ENCODE results near the gene C12orf57. TPM values are rescaled to one million over a fixed set of nuclear protein-coding genes. Genes with fewer than 3 reads are reported as not detected.

C12orf57 gene
- total RNA-seq, 1 donor from 2014 or later, result 225 TPM

DNA sequence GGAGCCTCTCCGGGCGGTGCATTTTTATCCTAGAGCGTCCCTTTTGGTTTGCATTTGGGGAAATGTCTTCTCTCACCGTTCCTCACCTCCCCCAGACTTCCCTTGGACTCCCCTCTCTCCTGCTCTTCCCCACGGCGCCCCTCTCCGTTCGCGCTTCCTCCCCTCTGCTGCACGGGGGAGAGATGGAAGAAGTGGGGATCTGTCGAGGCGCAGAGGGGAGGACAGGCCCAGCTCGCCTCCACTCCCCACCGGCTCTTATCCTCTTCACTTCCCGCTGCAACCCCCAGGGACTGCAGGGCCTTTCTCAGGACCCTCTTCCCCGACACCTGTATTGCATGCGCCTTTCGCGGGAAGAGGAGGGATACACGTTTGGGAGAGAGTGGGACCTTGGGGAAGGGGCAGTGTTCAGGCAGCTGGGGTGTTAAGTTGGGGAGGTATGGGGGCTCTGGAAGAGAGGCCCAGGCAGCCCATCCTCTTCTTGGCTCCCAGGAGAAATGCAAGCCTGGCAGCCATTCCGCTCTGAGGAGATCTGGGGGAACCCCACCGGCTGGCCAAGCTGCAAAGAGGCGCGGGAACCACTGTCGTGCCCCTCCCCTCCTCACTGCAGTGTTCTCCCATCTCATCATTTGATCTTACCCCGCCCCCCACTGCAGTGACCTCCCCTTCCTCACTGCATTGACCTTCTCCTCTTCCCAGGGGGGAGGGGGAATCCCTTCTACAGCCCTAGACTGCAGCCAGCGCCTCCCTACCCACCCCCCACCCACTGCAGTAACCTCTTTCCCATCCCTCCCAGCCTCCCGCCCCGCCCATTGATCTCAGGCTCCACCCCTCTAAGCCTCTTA, 28.7 kb upstream of the C12orf57 start:
- H3K27me3 Mint-ChIP-seq (ENCODE audit: unreplicated experiment), result peaks cover 23% of the 10 kb centered on the region
- DNase-seq (ENCODE audit: low spot score), result no peak

DNA sequence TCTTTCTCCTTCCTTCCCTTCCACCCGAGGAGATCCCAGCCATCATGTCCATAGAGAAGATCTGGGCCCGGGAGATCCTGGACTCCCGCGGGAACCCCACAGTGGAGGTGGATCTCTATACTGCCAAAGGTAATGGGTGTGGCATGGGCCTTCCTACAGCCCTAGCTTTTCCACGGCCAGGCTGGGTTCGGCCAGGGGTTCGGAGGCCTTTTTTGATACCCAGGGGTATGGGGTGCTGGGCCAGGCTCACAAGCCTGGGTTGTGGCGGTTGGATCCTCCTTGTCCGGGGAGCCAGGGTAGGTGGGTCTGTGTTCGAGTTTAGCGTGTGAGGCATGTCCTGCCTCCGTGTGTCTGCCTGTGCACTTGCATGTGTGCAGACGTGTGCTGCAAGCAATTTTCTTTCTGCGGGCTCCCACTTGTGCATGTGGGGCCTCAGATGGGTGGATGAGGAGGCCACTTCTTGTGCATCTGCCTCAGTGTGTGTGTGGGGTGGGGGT, 28.0 kb upstream of the C12orf57 start:
- no peak overlapping the region for H3K4me3 Mint-ChIP-seq (ENCODE audit: unreplicated experiment)
- no peak for DNase-seq (ENCODE audit: low spot score)
- TF ChIP-seq, protein P1, sequence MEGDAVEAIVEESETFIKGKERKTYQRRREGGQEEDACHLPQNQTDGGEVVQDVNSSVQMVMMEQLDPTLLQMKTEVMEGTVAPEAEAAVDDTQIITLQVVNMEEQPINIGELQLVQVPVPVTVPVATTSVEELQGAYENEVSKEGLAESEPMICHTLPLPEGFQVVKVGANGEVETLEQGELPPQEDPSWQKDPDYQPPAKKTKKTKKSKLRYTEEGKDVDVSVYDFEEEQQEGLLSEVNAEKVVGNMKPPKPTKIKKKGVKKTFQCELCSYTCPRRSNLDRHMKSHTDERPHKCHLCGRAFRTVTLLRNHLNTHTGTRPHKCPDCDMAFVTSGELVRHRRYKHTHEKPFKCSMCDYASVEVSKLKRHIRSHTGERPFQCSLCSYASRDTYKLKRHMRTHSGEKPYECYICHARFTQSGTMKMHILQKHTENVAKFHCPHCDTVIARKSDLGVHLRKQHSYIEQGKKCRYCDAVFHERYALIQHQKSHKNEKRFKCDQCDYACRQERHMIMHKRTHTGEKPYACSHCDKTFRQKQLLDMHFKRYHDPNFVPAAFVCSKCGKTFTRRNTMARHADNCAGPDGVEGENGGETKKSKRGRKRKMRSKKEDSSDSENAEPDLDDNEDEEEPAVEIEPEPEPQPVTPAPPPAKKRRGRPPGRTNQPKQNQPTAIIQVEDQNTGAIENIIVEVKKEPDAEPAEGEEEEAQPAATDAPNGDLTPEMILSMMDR (IDR thresholded peaks at IDR 0.05; ENCODE audit: unreplicated experiment), result no peak
- peaks cover 21% of the 10 kb centered on the region for H3K27me3 Mint-ChIP-seq (ENCODE audit: unreplicated experiment)
- no peak overlapping the region for H3K27ac Mint-ChIP-seq (ENCODE audit: unreplicated experiment)
- peaks cover 20% of the 10 kb centered on the region for H3K4me1 Mint-ChIP-seq (ENCODE audit: unreplicated experiment)
- no peaks in the 10 kb centered on the region for H3K9me3 Mint-ChIP-seq (ENCODE audit: unreplicated experiment)
- peaks cover 5% of the 10 kb centered on the region for H3K36me3 Mint-ChIP-seq (ENCODE audit: low read depth, unreplicated experiment)

More for the DNA sequence above, 28.7 kb upstream of the C12orf57 start:
- Mint-ChIP-seq H3K4me1 (ENCODE audit: unreplicated experiment) (peaks cover 20% of the 10 kb centered on the region), H3K27ac (ENCODE audit: unreplicated experiment) (peak overlapping the region; percentile 42), H3K9me3 (ENCODE audit: unreplicated experiment) (no peaks in the 10 kb centered on the region), H3K4me3 (ENCODE audit: unreplicated experiment) (peak overlapping the region; percentile 86), H3K36me3 (ENCODE audit: low read depth, unreplicated experiment) (peaks cover 5% of the 10 kb centered on the region)
- TF ChIP-seq, protein P1 (IDR thresholded peaks at IDR 0.05; ENCODE audit: unreplicated experiment), result no peak

DNA sequence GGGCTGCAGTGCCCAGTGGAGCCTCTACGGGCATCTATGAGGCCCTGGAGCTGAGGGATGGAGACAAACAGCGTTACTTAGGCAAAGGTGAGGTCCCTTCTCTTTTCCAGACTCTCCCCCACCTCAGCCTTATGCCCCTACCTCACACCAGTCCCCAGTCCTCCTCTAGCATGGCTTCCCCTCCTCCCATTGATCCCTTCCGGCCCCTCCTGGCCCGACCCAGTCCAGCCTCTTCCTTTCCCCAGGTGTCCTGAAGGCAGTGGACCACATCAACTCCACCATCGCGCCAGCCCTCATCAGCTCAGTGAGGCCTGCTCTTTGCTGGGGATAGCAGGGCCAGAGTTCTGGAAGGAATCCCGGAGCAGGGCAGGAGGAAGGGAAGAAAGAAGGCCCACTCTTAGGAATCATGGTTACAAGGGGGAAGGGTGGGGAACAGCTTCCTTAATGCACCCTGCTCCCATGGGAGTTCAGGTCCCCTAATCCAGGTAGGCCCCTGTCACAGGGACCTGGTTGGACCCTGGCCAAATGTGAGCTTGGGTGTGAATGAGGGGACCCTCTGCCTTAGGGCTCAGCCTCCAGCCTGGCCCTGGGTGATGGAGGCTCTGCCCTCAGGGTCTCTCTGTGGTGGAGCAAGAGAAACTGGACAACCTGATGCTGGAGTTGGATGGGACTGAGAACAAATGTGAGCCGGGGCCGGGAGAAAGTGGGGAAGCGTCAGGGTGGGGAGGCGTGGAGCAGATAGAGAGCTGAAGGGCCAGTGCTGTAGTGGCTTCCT, 27.2 kb upstream of the C12orf57 start:
- H3K4me3 Mint-ChIP-seq (ENCODE audit: unreplicated experiment), result no peak overlapping the region

DNA sequence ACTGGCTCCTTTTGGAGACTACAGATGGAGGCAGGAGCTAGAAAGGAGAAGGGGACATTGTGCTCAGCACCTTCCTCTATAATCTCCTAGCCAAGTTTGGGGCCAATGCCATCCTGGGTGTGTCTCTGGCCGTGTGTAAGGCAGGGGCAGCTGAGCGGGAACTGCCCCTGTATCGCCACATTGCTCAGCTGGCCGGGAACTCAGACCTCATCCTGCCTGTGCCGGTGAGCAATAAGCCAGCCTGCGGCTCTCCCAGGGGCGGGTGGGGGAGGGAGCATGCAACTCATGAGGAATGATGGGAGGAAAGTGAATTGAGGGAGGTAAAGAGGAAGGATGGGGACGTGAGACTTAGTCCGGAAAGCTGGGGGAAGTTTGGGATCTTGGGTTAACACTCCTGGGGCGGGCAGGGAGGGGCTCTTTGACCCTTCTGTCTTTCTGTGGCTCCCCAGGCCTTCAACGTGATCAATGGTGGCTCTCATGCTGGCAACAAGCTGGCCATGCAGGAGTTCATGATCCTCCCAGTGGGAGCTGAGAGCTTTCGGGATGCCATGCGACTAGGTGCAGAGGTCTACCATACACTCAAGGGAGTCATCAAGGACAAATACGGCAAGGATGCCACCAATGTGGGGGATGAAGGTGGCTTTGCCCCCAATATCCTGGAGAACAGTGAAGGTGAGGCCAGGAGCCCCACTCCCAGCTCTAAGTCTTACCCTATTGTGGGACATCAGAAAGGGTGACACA, 26.2 kb upstream of the C12orf57 start:
- TF ChIP-seq, protein P1 (IDR thresholded peaks at IDR 0.05; ENCODE audit: unreplicated experiment), result no peak
- Mint-ChIP-seq H3K9me3 (ENCODE audit: unreplicated experiment) (no peaks in the 10 kb centered on the region), H3K36me3 (ENCODE audit: low read depth, unreplicated experiment) (peaks cover 6% of the 10 kb centered on the region), H3K27ac (ENCODE audit: unreplicated experiment) (no peak overlapping the region), H3K4me3 (ENCODE audit: unreplicated experiment) (no peak overlapping the region), H3K4me1 (ENCODE audit: unreplicated experiment) (peaks cover 26% of the 10 kb centered on the region), H3K27me3 (ENCODE audit: unreplicated experiment) (peaks cover 15% of the 10 kb centered on the region)
- DNase-seq (ENCODE audit: low spot score), result no peak

More for the DNA sequence above, 27.2 kb upstream of the C12orf57 start:
- Mint-ChIP-seq H3K27ac (ENCODE audit: unreplicated experiment) (no peak overlapping the region), H3K9me3 (ENCODE audit: unreplicated experiment) (no peaks in the 10 kb centered on the region), H3K36me3 (ENCODE audit: low read depth, unreplicated experiment) (peaks cover 5% of the 10 kb centered on the region), H3K4me1 (ENCODE audit: unreplicated experiment) (peaks cover 20% of the 10 kb centered on the region), H3K27me3 (ENCODE audit: unreplicated experiment) (peaks cover 17% of the 10 kb centered on the region)
- no peak for DNase-seq (ENCODE audit: low spot score)
- TF ChIP-seq, protein P1 (IDR thresholded peaks at IDR 0.05; ENCODE audit: unreplicated experiment), result no peak

Measured in endothelial cell (in vitro differentiated cells).